Measurements from ENCODE around the gene FGL2. TPM values are rescaled to one million over a fixed set of nuclear protein-coding genes. Genes with fewer than 3 reads are reported as not detected.

Gene FGL2
- total and polyA plus RNA-seq, 2 donors from 2014 or later: 27.5 to 96.9 TPM

- no peak overlapping the region for H3K27ac ChIP-seq (ENCODE audit: low read depth in 2 of 2, low read length in 2 of 2)
- intact Hi-C loops (cut with DNase I): no loop called here
- DNase-seq: peak in 4 of 5 donors; percentile 56 to 71 (median 58)
- H3K9ac ChIP-seq (ENCODE audit: low read length in 3 of 3): no peak overlapping the region
- H3K4me3 ChIP-seq (ENCODE audit: low read length in 3 of 3): no peak overlapping the region
- no peaks in the 10 kb centered on the region for H3K36me3 ChIP-seq (ENCODE audit: control insufficient read depth in 2 of 3, insufficient read depth in 3 of 3, low read length in 3 of 3)
- TF ChIP-seq, protein P1, sequence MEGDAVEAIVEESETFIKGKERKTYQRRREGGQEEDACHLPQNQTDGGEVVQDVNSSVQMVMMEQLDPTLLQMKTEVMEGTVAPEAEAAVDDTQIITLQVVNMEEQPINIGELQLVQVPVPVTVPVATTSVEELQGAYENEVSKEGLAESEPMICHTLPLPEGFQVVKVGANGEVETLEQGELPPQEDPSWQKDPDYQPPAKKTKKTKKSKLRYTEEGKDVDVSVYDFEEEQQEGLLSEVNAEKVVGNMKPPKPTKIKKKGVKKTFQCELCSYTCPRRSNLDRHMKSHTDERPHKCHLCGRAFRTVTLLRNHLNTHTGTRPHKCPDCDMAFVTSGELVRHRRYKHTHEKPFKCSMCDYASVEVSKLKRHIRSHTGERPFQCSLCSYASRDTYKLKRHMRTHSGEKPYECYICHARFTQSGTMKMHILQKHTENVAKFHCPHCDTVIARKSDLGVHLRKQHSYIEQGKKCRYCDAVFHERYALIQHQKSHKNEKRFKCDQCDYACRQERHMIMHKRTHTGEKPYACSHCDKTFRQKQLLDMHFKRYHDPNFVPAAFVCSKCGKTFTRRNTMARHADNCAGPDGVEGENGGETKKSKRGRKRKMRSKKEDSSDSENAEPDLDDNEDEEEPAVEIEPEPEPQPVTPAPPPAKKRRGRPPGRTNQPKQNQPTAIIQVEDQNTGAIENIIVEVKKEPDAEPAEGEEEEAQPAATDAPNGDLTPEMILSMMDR (IDR thresholded peaks at IDR 0.05; ENCODE audit: borderline replicate concordance, extremely low read depth, insufficient read depth): peak; percentile 75
- peaks cover 0 to 14% (median 6%) of the 10 kb centered on the region in 3 donors for H3K4me1 ChIP-seq (ENCODE audit: control insufficient read depth in 2 of 3, insufficient read depth in 2 of 3, low read depth in 1 of 3, low read length in 3 of 3)
- no peaks in the 10 kb centered on the region for H3K9me3 ChIP-seq (ENCODE audit: control insufficient read depth in 2 of 3, insufficient read depth in 1 of 3, low read length in 3 of 3)
- no peaks in the 10 kb centered on the region for H3K27me3 ChIP-seq (ENCODE audit: control insufficient read depth, insufficient read depth, low read length)
- peak; percentile 96 for FAIRE-seq
These were observed 47.7 kb upstream of the FGL2 start for GRCh38 chr7:77247206-77247850.

GRCh38 chr7:77246026-77246640 is 46.5 kb upstream of the FGL2 start:
- H3K4me1 ChIP-seq (ENCODE audit: control insufficient read depth in 2 of 3, insufficient read depth in 2 of 3, low read depth in 1 of 3, low read length in 3 of 3): peaks cover 0 to 14% (median 6%) of the 10 kb centered on the region in 3 donors
- FAIRE-seq (no peak), DNase-seq (no peak)
- intact Hi-C loops (cut with DNase I): no loop called here
- H3K4me3 ChIP-seq (ENCODE audit: low read length in 3 of 3): no peak overlapping the region
- peak overlapping the region in 1 of 3 donors; percentile 4 for H3K9ac ChIP-seq (ENCODE audit: low read length in 3 of 3)
- no peaks in the 10 kb centered on the region for H3K27me3 ChIP-seq (ENCODE audit: control insufficient read depth, insufficient read depth, low read length)
- H3K36me3 ChIP-seq (ENCODE audit: control insufficient read depth in 2 of 3, insufficient read depth in 3 of 3, low read length in 3 of 3): no peaks in the 10 kb centered on the region
- TF ChIP-seq, protein P1 (IDR thresholded peaks at IDR 0.05; ENCODE audit: borderline replicate concordance, extremely low read depth, insufficient read depth): no peak
- no peaks in the 10 kb centered on the region for H3K9me3 ChIP-seq (ENCODE audit: control insufficient read depth in 2 of 3, insufficient read depth in 1 of 3, low read length in 3 of 3)
- peak overlapping the region in 1 of 2 donors; percentile 45 for H3K27ac ChIP-seq (ENCODE audit: low read depth in 2 of 2, low read length in 2 of 2)

GRCh38 chr7:77245015-77245755 is 45.6 kb upstream of the FGL2 start:
- intact Hi-C loops (cut with DNase I): no loop called here
- Histone ChIP-seq H3K4me3 (ENCODE audit: low read length in 3 of 3) (peak overlapping the region in 2 of 3 donors; percentile 63 to 70), H3K27me3 (ENCODE audit: control insufficient read depth, insufficient read depth, low read length) (no peaks in the 10 kb centered on the region), H3K27ac (ENCODE audit: low read depth in 2 of 2, low read length in 2 of 2) (peak overlapping the region; percentile 52 to 55), H3K36me3 (ENCODE audit: control insufficient read depth in 2 of 3, insufficient read depth in 3 of 3, low read length in 3 of 3) (no peaks in the 10 kb centered on the region), H3K9ac (ENCODE audit: low read length in 3 of 3) (peak overlapping the region in 1 of 3 donors; percentile 42), H3K4me1 (ENCODE audit: control insufficient read depth in 2 of 3, insufficient read depth in 2 of 3, low read depth in 1 of 3, low read length in 3 of 3) (peaks cover 0 to 14% (median 6%) of the 10 kb centered on the region in 3 donors), H3K9me3 (ENCODE audit: control insufficient read depth in 2 of 3, insufficient read depth in 1 of 3, low read length in 3 of 3) (no peaks in the 10 kb centered on the region)
- TF ChIP-seq, protein P1 (IDR thresholded peaks at IDR 0.05; ENCODE audit: borderline replicate concordance, extremely low read depth, insufficient read depth): no peak
- FAIRE-seq: peak; percentile 89
- peak in 2 of 5 donors; percentile 12 to 29 for DNase-seq
